ENCODE results near the gene DGKI. TPM values are rescaled to one million over a fixed set of nuclear protein-coding genes. Genes with fewer than 3 reads are reported as not detected.

Gene DGKI
- total and polyA plus RNA-seq, 2 of the 13 experiments (the other 11 are each of a cell fraction or from before 2014, with no cell fraction given) = 0.09 to 0.17 TPM

DNA sequence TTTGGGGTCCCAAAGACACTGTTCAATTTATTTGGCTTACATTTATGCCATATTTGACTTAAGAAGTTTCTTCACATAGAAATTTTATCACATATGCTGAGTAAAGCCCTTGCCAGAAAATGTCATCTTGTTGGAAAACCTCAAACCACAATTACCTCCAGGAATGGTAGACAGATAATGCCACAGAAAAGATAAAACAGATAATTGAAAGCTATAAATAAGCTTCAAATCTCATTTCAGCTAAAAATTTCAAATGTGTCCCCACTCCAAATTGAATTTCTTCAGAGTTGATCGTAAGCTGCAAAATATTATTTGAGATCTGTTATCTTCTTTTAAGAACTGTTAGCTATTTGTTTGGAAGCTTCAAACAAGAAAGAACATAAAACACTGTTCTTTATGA lies 326.8 kb downstream of the DGKI start (continued):
- TF ChIP-seq CENPBD1 (CRISPR knock-in tag; IDR thresholded peaks at IDR 0.05; ENCODE audit: borderline replicate concordance, low read depth) = no peak

- H3K4me2 ChIP-seq (ENCODE audit: low read depth, low read length) = no peak overlapping the region
- no peak for DNase-seq (ENCODE audit: low spot score)
- ChIA-PET CTCF (ENCODE audit: low intra/inter-chr PET ratio, low total read pairs) (no interaction called here), POLR2A (no interaction called here)
- no peaks in the 10 kb centered on the region for H3K9me3 ChIP-seq (ENCODE audit: low read length)
- no peaks in the 10 kb centered on the region for H3K79me2 ChIP-seq (ENCODE audit: insufficient read depth, low read length)
- WGBS (ENCODE audit: low lambda C conversion rate) = 11% methylated on average over 4 of the region's 4 CpGs
- H3K36me3 ChIP-seq (replicated peaks in 1 of 2; ENCODE audit: control insufficient read depth in 1 of 2, insufficient read depth in 2 of 2, low read length in 2 of 2) = no peaks in the 10 kb centered on the region
- TF ChIP-seq PHF5A (CRISPR knock-in tag; IDR thresholded peaks at IDR 0.05; ENCODE audit: low read depth, unreplicated experiment) (no peak), ZNF101 (CRISPR knock-in tag; IDR thresholded peaks at IDR 0.05; ENCODE audit: borderline replicate concordance, low read depth) (no peak), XRCC5 (optimal IDR thresholded peaks at IDR 0.05; ENCODE audit: low read length) (no peak), NCOA2 (CRISPR knock-in tag; IDR thresholded peaks at IDR 0.05) (no peak), SSRP1 (CRISPR knock-in tag; IDR thresholded peaks at IDR 0.05) (no peak), ZNF747 (CRISPR knock-in tag; IDR thresholded peaks at IDR 0.05; ENCODE audit: borderline replicate concordance) (no peak), ETV5 (CRISPR knock-in tag; IDR thresholded peaks at IDR 0.05; ENCODE audit: borderline replicate concordance) (no peak), HNF4G (IDR thresholded peaks at IDR 0.05; ENCODE audit: borderline replicate concordance, low read depth, low read length) (no peak), HNF4G (CRISPR knock-in tag; IDR thresholded peaks at IDR 0.05; ENCODE audit: borderline replicate concordance, low read depth) (no peak), GABPB1 (CRISPR knock-in tag; IDR thresholded peaks at IDR 0.05) (no peak), TP53 (CRISPR knock-in tag; conservative IDR thresholded peaks at IDR 0.05) (no peak), SMAD9 (CRISPR knock-in tag; IDR thresholded peaks at IDR 0.05) (no peak), ZNF776 (CRISPR knock-in tag; IDR thresholded peaks at IDR 0.05) (no peak), ZNF12 (CRISPR knock-in tag; IDR thresholded peaks at IDR 0.05) (no peak)
- TF ChIP-seq, protein P1, sequence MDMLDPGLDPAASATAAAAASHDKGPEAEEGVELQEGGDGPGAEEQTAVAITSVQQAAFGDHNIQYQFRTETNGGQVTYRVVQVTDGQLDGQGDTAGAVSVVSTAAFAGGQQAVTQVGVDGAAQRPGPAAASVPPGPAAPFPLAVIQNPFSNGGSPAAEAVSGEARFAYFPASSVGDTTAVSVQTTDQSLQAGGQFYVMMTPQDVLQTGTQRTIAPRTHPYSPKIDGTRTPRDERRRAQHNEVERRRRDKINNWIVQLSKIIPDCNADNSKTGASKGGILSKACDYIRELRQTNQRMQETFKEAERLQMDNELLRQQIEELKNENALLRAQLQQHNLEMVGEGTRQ (IDR thresholded peaks at IDR 0.05; ENCODE audit: low read depth, low read length) = no peak
- TF ChIP-seq, protein P1 (CRISPR knock-in tag; IDR thresholded peaks at IDR 0.05; ENCODE audit: borderline replicate concordance) = no peak
- TF ChIP-seq, protein P2, sequence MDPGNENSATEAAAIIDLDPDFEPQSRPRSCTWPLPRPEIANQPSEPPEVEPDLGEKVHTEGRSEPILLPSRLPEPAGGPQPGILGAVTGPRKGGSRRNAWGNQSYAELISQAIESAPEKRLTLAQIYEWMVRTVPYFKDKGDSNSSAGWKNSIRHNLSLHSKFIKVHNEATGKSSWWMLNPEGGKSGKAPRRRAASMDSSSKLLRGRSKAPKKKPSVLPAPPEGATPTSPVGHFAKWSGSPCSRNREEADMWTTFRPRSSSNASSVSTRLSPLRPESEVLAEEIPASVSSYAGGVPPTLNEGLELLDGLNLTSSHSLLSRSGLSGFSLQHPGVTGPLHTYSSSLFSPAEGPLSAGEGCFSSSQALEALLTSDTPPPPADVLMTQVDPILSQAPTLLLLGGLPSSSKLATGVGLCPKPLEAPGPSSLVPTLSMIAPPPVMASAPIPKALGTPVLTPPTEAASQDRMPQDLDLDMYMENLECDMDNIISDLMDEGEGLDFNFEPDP (CRISPR knock-in tag; conservative IDR thresholded peaks at IDR 0.05) = no peak
- H3K9ac ChIP-seq (ENCODE audit: insufficient read depth, low read depth, low read length) = no peak overlapping the region
- no peak for ATAC-seq
- no peak overlapping the region for H2AFZ ChIP-seq (ENCODE audit: low read length)
- no peaks in the 10 kb centered on the region for H3K4me1 ChIP-seq (ENCODE audit: insufficient read depth, low read length)
- intact Hi-C loops (cut with micrococcal nuclease; ENCODE audit: unreplicated experiment) (no loop called here), in situ Hi-C loops (cut with HindIII; ENCODE audit: extremely low pct_ligation_motif_present, low pct_unique_long_range_greater_than_20kb) (no loop called here)
- no peaks in the 10 kb centered on the region for H4K20me1 ChIP-seq (ENCODE audit: insufficient read depth, low read length)
- FAIRE-seq = no peak
- BruUV-seq (replicated peaks) = no TSS peak
- H3K4me3 ChIP-seq (replicated peaks in 1 of 3; ENCODE audit: insufficient read depth in 1 of 3, low read depth in 2 of 3, low read length in 3 of 3) = no peak overlapping the region
- H3K27me3 ChIP-seq (ENCODE audit: control insufficient read depth in 1 of 2, insufficient read depth in 2 of 2, low read length in 2 of 2) = no peaks in the 10 kb centered on the region
- no peak overlapping the region for H3K27ac ChIP-seq (ENCODE audit: extremely low read length, insufficient read depth, low read length)
These were observed 327.5 kb downstream of the DGKI start for GRCh38 chr7:137519181-137519691.
